GM21786 (cell line): ENCODE measurements around the gene GKN1.
"Not testable (repeated sequence)": the region's sequence is repeated elsewhere in the genome, so short reads cannot be mapped to it uniquely, and the experiment has no call there.

Experiments
- ATAC-seq: cut with Tn5 transposase; IDR thresholded peaks from one replicate; pipeline ENCODE4 v1.9.1; 2021; ENCODE audit not compliant: unreplicated experiment

Gene GKN1

GRCh38 chr2:68974251-68974650, at the start of gene GKN1:
TSS of gene GKN1 (plus strand) at chr2:68974636. CDS start at chr2:68974678, 42 bp downstream.
- no peak for ATAC-seq

GRCh38 chr2:68925295-68925896, 49.0 kb upstream of the GKN1 start:
- no peak for ATAC-seq

- ATAC-seq: no peak
Observed at GRCh38 chr2:68926796-68927195, 47.6 kb upstream of the GKN1 start.

GRCh38 chr2:68931149-68931711, 43.2 kb upstream of the GKN1 start:
- no peak for ATAC-seq

GRCh38 chr2:68931799-68932198, 42.6 kb upstream of the GKN1 start:
- no peak for ATAC-seq

GRCh38 chr2:68932402-68932801, 42.0 kb upstream of the GKN1 start:
- ATAC-seq: no peak

GRCh38 chr2:68934021-68934420, 40.4 kb upstream of the GKN1 start:
- ATAC-seq: no peak

GRCh38 chr2:68935471-68935870, 39.0 kb upstream of the GKN1 start:
- no peak for ATAC-seq

GRCh38 chr2:68936427-68936826, 38.0 kb upstream of the GKN1 start:
- no peak for ATAC-seq

- ATAC-seq: no peak
Observed at GRCh38 chr2:68936889-68937288, 37.5 kb upstream of the GKN1 start.

GRCh38 chr2:68937346-68938055, 36.9 kb upstream of the GKN1 start:
- ATAC-seq: no peak

- no peak for ATAC-seq
Observed at GRCh38 chr2:68938938-68939337, 35.5 kb upstream of the GKN1 start.

GRCh38 chr2:68939962-68940361, 34.5 kb upstream of the GKN1 start:
- no peak for ATAC-seq

GRCh38 chr2:68940369-68940768, 34.1 kb upstream of the GKN1 start:
- ATAC-seq: no peak

- ATAC-seq: no peak
Observed at GRCh38 chr2:68942827-68943226, 31.6 kb upstream of the GKN1 start.

- peak; percentile 50 for ATAC-seq
Observed at GRCh38 chr2:68943581-68944568, 30.6 kb upstream of the GKN1 start.

GRCh38 chr2:68946117-68946516, 28.3 kb upstream of the GKN1 start:
- no peak for ATAC-seq

GRCh38 chr2:68948710-68949109, 25.7 kb upstream of the GKN1 start:
- no peak for ATAC-seq

- no peak for ATAC-seq
Observed at GRCh38 chr2:68951899-68952298, 22.5 kb upstream of the GKN1 start.

GRCh38 chr2:68952887-68953521, 21.4 kb upstream of the GKN1 start, which contains the start of gene GKN2:
TSS of gene GKN2 (minus strand) at chr2:68952893. CDS start at chr2:68952861, 32 bp downstream.
- no peak for ATAC-seq

- ATAC-seq: not testable (repeated sequence)
Observed at GRCh38 chr2:68955432-68955831, 19.0 kb upstream of the GKN1 start.
